Measurements from ENCODE around the gene ZNF598.
A peak's percentile ranks its signal among the peaks of the same experiment; 100 is the strongest.

ZNF598 gene

GRCh38 chr16:2053897-2054296, 44.3 kb upstream of the ZNF598 start:
- TF ChIP-seq, protein P1, sequence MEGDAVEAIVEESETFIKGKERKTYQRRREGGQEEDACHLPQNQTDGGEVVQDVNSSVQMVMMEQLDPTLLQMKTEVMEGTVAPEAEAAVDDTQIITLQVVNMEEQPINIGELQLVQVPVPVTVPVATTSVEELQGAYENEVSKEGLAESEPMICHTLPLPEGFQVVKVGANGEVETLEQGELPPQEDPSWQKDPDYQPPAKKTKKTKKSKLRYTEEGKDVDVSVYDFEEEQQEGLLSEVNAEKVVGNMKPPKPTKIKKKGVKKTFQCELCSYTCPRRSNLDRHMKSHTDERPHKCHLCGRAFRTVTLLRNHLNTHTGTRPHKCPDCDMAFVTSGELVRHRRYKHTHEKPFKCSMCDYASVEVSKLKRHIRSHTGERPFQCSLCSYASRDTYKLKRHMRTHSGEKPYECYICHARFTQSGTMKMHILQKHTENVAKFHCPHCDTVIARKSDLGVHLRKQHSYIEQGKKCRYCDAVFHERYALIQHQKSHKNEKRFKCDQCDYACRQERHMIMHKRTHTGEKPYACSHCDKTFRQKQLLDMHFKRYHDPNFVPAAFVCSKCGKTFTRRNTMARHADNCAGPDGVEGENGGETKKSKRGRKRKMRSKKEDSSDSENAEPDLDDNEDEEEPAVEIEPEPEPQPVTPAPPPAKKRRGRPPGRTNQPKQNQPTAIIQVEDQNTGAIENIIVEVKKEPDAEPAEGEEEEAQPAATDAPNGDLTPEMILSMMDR (IDR thresholded peaks at IDR 0.05; ENCODE audit: extremely low read depth, missing control alignments): no peak
- DNase-seq (ENCODE audit: low spot score): no peak

GRCh38 chr16:2053211-2053610, 43.6 kb upstream of the ZNF598 start:
- no peak for DNase-seq (ENCODE audit: low spot score)
- TF ChIP-seq, protein P1 (IDR thresholded peaks at IDR 0.05; ENCODE audit: extremely low read depth, missing control alignments): no peak

DNA sequence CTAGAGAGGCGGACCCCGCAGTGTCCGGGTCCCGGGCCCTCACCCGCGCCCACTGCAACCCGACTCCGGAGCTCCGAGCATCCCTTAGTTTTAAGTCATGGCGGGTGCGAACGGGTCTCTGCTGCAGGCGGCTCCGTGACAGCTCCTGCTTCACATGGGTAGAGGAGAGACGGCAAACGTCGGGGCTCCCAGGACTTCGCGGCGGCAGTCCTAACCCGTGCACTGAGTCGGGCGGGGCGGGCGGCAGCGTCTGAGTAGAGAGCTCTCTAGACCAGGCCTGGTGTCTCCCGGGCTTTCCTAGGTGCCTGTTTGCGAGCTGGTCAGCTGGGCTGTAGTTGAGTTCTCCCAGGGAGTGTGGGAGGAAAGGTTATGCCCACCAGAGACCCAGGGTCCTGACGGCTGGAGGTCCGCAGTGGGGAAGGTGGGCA, 38.5 kb upstream of the ZNF598 start:
- no peak for DNase-seq (ENCODE audit: low spot score)
- TF ChIP-seq, protein P1 (IDR thresholded peaks at IDR 0.05; ENCODE audit: extremely low read depth, missing control alignments): no peak

DNA sequence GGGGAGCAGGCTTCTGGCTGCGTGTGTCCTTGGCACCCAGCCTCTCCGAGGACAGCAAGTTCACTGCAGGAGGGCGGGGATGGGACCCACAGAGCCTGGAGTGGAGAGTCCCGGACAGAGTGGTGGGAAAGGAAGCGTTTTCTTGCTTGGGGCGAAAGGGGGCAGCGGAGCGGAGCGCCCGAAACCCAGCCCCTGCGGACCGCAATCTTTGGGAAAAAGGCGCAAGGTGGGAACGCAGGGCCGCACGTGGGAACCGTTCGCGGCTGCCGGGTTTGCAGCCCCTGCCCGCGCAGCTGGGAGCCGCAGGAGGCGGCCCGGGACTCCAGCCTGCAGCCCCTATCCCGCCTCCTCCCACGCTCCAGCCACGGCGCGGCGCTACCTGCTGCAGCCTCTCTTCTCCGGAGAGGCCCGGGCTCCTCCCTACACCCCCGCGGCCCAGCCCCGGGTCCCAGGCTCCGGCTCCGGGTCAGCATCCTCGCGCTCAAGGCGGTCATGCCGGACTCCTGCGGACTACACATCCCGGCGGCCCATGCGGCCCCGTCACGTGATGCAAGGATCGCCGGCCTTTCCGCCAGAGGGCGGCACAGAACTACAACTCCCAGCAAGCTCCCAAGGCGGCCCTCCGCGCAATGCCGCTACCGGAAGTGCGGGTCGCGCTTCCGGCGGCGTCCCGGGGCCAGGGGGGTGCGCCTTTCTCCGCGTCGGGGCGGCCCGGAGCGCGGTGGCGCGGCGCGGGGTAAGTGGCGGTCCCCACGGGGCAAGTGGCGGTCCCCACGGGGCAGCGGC, 37.9 kb upstream of the ZNF598 start, which contains the start of the genes NTHL1 and TSC2:
Gene NTHL1, minus strand, starts transcription at position 505 of the 786 bp plus-strand sequence. Its CDS starts 11 bp downstream, at position 494.
Gene TSC2, plus strand, starts transcription at position 656 of the 786 bp plus-strand sequence. CDS start 631 bp downstream, outside the sequence.
- DNase-seq (ENCODE audit: low spot score): peak; percentile 99
- TF ChIP-seq, protein P1 (IDR thresholded peaks at IDR 0.05; ENCODE audit: extremely low read depth, missing control alignments): no peak

- TF ChIP-seq, protein P1 (IDR thresholded peaks at IDR 0.05; ENCODE audit: extremely low read depth, missing control alignments): no peak
These were observed 37.3 kb upstream of the ZNF598 start for GRCh38 chr16:2046893-2047329.

DNA sequence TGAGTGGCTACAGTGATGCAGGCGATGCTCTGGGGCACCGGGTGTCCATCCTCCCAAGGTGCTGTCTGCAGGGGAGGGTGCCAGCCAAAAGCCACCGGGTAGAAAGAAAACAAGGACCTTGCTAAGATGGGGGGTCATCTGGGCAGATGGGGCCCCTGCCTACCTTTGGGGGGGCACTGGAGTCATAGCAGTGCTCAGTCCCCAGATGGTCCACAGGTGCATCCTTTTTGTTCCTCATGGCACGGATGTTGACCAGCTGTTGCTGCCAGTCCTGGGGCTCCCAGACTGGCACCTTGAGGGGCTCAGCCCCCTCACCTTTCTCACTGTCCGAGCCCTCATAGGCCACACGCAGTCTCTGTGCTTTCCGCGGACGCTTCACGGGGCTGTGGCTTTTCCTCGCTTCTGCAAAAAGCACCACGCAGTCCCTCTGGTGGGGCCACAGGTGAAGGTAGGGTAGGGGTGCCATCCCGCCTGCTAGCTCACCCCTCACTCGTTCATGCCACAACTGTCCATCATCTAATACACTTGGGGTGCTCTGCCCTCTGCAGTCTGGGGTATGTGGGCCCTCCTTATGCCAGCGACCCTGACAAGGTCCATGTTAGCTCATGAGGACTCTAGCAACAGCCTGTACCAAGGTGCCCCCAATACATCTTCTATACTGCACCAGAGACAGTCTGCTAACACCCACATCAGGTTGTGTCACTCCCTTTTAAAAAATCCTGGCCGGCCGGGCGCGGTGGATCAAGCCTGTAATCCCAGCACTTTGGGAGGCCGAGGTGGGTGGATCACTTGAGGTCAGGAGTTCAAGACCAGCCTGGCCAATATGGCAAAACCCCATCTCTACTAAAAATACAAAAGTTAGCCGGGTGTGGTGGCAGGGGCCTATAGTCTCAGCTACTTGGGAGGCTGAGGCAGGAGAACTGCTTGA, 36.6 kb upstream of the ZNF598 start:
- DNase-seq (ENCODE audit: low spot score): no peak
- TF ChIP-seq, protein P1 (IDR thresholded peaks at IDR 0.05; ENCODE audit: extremely low read depth, missing control alignments): no peak

More at GRCh38 chr16:2046893-2047329, 37.3 kb upstream of the ZNF598 start:
- no peak for DNase-seq (ENCODE audit: low spot score)
